ENCODE data around the gene MTOR.

GRCh38 chr1:11308699-11309224 is 46.4 kb upstream of the MTOR start:
- TF ChIP-seq CTCF (IDR thresholded peaks at IDR 0.05; ENCODE audit: low read length) (no peak), EZH2phosphoT487 (IDR thresholded peaks at IDR 0.05; ENCODE audit: low read length) (no peak)
